GM12891 (cell line): ENCODE data around the gene PAQR8.

Source experiments
- DNase-seq: peaks from one replicate; pipeline ENCODE4 v3.0.0; 2011; ENCODE audit warnings: low spot score; ENCODE audit not compliant: insufficient read length
- FAIRE-seq: peaks from 2 replicates; lab custom pipeline; 2011; peaks lifted over from hg19 to GRCh38; lab: Jason Lieb, UNC
- PAX5 ChIP-seq: IDR thresholded peaks from 2 replicates; pipeline ENCODE4 v1.6.1; 2011; ENCODE audit warnings: low read length, moderate library complexity, mild to moderate bottlenecking; ENCODE audit not compliant: insufficient read depth, severe bottlenecking
- POLR2A ChIP-seq: IDR thresholded peaks from 2 replicates; pipeline ENCODE4 v1.6.1; 2011; ENCODE audit warnings: low read depth, low read length, control low read depth
- POLR2AphosphoS5 ChIP-seq: IDR thresholded peaks from 2 replicates; pipeline ENCODE4 v1.6.1; 2011; ENCODE audit warnings: low read depth, low read length, control low read depth
- POU2F2 ChIP-seq: IDR thresholded peaks from 2 replicates; pipeline ENCODE4 v1.6.1; 2011; ENCODE audit warnings: low read depth, mild to moderate bottlenecking, control low read depth, low read length, moderate library complexity
- SPI1 ChIP-seq: IDR thresholded peaks from 2 replicates; pipeline ENCODE4 v1.6.1; 2011; ENCODE audit warnings: low read depth, low read length, control low read depth
- TAF1 ChIP-seq: IDR thresholded peaks from 2 replicates; pipeline ENCODE4 v1.6.1; 2011; ENCODE audit warnings: low read depth, low read length, control low read depth

The PAQR8 gene

DNA sequence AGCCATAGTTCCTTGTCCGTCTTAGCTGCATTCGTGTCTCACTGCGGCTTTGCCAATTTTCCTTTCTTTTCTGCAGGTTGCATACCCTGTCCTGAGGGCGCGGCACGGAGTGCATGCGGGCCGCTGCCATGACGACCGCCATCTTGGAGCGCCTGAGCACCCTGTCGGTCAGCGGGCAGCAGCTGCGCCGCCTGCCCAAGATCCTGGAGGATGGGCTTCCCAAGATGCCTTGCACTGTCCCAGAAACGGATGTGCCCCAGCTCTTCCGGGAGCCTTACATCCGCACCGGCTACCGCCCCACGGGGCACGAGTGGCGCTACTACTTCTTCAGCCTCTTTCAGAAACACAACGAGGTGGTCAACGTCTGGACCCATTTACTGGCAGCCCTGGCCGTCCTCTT is 41.1 kb downstream of the PAQR8 start:
- no peak for TF ChIP-seq POLR2A
- no peak for TF ChIP-seq SPI1
- TF ChIP-seq POU2F2 = no peak
- TF ChIP-seq TAF1 = no peak
- TF ChIP-seq PAX5 = no peak
- TF ChIP-seq POLR2AphosphoS5 = no peak
- no peak for FAIRE-seq
- no peak for DNase-seq

DNA sequence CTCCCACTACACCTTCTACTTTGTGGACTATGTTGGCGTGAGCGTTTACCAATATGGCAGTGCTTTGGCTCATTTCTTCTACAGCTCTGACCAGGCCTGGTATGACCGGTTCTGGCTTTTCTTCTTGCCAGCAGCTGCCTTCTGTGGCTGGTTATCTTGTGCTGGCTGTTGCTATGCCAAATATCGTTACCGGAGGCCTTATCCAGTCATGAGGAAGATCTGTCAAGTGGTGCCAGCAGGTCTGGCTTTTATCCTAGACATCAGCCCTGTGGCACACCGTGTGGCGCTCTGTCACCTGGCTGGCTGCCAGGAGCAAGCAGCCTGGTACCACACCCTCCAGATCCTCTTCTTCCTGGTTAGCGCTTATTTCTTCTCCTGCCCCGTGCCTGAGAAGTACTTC is 41.7 kb downstream of the PAQR8 start:
- FAIRE-seq = no peak

DNA sequence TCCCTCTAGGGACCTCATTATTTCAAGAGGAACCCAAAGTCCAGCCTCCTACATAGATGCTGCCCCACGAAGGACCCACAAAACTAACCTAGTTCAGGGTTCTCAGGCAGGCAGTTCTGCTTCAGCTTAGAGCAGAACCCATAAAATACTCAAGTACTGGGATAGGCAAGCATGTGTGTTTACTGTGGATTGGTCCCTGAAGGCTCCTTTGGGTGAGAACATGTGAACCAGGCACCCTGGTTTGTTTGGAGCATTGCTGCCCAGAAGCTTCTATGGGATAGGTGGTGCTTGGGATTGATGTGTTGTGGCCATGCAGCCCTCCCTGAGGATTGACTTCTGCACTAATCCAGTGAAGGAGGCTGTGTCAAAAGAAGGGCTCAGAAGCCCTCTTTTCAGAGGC is 43.3 kb downstream of the PAQR8 start:
- DNase-seq (no peak), FAIRE-seq (no peak)
- TF ChIP-seq POLR2AphosphoS5 = no peak
- no peak for TF ChIP-seq PAX5
- no peak for TF ChIP-seq POU2F2
- TF ChIP-seq TAF1 = no peak
- TF ChIP-seq SPI1 = no peak
- TF ChIP-seq POLR2A = no peak

More for the DNA sequence above, 41.7 kb downstream of the PAQR8 start:
- no peak for TF ChIP-seq TAF1
- TF ChIP-seq POU2F2 = no peak
- TF ChIP-seq PAX5 = no peak
- TF ChIP-seq SPI1 = no peak
- no peak for TF ChIP-seq POLR2A
- no peak for TF ChIP-seq POLR2AphosphoS5
- no peak for DNase-seq

DNA sequence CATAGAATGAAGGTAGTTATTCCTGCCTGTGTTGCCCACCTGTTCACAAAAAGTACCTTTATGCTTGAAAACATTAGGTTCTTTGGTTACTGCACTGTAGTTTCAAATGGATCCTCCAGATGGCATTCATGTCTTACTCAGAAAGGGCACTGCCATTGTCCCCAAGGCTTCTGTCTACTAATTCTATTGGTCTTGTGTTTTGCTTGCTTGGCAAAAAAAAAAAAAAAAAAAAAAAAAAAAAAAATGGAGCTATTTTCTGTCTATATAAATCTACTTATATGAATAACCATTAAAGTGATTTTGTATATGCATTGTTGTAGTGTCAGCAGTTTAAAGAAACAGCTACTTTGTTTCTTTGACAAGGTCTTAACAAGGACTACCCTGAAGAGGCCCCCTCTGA is 45.5 kb downstream of the PAQR8 start:
- FAIRE-seq = no peak
- TF ChIP-seq SPI1 = no peak
- no peak for TF ChIP-seq POU2F2
- TF ChIP-seq PAX5 = no peak
- TF ChIP-seq TAF1 = no peak
- TF ChIP-seq POLR2AphosphoS5 = no peak
- no peak for TF ChIP-seq POLR2A
- DNase-seq = no peak

DNA sequence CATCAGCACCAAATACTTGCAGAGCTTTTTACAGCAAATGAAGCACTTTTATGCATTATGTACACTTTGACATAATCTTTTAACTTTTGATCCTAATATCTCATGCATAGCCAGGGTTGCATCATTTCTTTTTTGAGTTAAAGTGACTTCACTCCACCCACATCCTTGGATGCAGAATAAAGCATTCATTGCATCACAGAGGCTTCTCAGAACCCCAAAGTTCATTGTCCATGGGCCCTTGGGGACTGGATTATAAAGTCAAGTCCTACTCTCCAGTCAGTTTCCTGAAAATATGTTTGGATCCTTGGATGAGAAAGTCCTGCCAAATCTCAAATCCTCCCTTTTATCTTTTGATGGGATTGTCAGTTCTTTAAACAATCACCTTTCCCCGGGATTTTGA is 47.5 kb downstream of the PAQR8 start:
- TF ChIP-seq TAF1 (no peak), POLR2AphosphoS5 (no peak), PAX5 (no peak), SPI1 (no peak), POU2F2 (no peak), POLR2A (no peak)
- FAIRE-seq (no peak), DNase-seq (no peak)

DNA sequence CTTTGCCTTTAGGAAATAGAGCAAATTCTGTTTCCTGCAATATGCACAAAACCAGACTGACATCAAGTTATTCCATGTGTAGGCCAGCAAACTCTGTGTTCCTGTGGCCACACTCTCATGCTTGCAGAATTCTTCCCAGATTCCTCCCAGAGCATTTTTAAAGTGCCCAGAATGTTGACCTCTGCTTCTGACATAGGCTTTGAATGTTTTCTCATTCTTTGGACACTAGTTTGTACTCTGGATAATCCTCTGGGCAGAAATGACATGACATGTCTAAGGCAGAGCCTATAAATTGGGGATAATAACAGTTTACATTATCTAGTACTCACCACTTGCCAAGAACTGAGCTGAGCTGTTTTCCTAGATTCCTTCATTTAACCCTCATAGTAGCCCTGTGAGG is 49.0 kb downstream of the PAQR8 start:
- no peak for FAIRE-seq
- no peak for DNase-seq
- TF ChIP-seq POLR2AphosphoS5 (no peak), POLR2A (no peak), POU2F2 (no peak), PAX5 (no peak), TAF1 (no peak), SPI1 (no peak)

DNA sequence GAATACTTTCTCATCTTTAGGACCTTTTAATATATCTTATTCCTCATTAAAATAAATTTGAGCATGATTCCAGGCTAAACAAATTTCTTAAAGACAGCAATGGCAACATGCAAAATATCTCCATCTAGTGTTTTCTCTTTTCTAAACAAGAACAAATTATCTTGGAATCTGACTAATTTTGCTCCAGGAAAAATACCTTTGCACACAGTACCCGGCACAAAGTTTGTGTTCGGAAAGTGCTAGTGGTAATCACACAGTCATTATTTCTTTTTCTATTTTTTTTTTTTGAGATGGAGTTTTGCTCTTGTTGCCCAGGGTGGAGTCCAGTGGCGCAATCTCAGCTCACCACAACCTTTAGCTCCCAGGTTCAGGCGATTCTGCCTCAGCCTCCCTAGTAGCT is 50.0 kb downstream of the PAQR8 start:
- TF ChIP-seq TAF1 = no peak
- no peak for TF ChIP-seq POU2F2
- TF ChIP-seq PAX5 = no peak
- no peak for TF ChIP-seq SPI1
- TF ChIP-seq POLR2A = no peak
- no peak for TF ChIP-seq POLR2AphosphoS5
- no peak for FAIRE-seq
- DNase-seq = no peak

DNA sequence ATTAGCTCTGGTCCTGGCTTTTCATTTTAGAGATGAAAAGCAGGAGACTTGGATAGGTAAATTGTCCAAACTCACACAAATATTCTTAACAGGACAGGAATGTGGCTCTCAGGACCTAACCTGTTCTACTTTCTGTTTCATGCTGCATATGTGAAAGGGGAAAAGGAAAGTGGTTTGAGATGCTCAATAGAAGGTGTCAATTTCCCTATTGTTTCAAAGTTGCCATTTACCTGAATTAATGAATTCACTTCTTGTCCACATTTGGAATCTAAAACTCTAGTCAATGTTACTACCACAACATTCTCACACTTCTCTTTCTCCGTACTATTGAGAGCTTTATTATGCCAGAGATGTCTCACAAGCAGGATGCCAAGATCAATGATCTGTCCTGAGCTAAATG is 53.4 kb downstream of the PAQR8 start:
- no peak for DNase-seq
- FAIRE-seq = peak; percentile 31
- TF ChIP-seq POU2F2 = no peak
- no peak for TF ChIP-seq TAF1
- TF ChIP-seq POLR2AphosphoS5 = no peak
- TF ChIP-seq SPI1 = no peak
- TF ChIP-seq POLR2A = no peak
- no peak for TF ChIP-seq PAX5

DNA sequence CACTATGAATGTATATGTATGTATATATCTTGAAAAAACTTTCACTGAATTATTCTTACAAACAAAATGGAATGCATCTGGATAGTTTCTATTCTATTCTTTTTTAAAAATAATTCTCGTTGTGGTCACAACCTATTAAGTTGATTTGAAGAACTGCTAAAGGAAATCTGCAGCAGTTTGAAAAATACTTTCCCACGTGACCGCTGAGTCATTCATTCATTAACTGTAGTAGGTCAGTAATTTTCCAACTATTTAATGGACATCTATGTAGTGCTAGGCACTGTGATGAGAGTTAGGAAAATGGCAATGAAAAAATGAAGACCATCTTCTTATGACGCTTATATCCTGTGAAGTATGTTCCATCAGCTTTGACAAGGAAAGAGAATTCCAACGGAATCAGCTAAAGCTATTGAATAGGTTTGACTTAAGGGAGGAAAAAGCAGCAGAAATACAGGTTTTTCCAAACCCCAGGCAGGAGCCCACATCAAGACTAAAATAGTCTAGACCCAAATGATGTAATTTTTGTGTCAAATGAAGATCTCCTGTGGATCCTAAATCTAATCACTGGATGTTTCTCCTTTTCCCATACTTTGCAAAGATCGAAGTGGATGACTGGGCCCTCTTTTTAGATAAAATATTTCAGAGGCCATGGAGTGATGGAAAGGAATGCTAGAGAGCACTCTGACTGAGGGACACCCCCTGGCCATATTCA is 54.1 kb downstream of the PAQR8 start:
- no peak for FAIRE-seq
- TF ChIP-seq TAF1 = no peak
- TF ChIP-seq POLR2AphosphoS5 = no peak
- TF ChIP-seq PAX5 = no peak
- TF ChIP-seq SPI1 = no peak
- no peak for TF ChIP-seq POLR2A
- no peak for TF ChIP-seq POU2F2
- no peak for DNase-seq

DNA sequence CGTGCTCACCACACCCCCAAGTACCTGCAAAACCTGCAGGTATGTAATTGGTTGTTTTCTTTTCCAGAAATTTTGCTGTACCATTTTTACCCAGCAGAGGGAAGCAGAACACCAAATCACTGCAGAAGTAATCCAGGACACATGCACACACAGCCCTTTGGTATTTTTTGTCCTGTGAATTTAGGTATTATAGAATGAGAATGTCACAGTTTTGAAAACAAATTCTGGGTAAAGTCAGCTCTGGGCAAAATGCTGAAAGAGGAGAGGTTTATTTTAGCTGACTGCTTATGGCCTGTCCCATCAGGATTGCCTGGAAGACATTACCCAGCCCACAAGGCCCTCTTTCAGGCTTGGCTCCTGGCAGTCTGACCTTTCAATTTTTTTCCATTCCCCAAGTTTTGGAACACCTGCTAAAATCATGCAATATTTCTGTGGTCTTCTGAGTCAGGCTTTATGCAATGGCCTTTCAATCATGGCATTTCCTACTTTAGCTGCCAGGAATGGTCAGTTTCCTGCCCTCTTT is 54.7 kb downstream of the PAQR8 start:
- DNase-seq (no peak), FAIRE-seq (no peak)
- TF ChIP-seq POU2F2 (no peak), PAX5 (no peak), POLR2AphosphoS5 (no peak), TAF1 (no peak)
